HG03342 (cell line): ENCODE data around the gene CYS1.
"Not testable (repeated sequence)": the region's sequence is repeated elsewhere in the genome, so short reads cannot be mapped to it uniquely, and the experiment has no call there.

Source experiments
- ATAC-seq: cut with Tn5 transposase; IDR thresholded peaks from one replicate; pipeline ENCODE4 v1.9.1; 2021; ENCODE audit warnings: mild to moderate bottlenecking, moderate library complexity; ENCODE audit not compliant: unreplicated experiment

Gene CYS1

GRCh38 chr2:10032746-10033105 is 47.5 kb downstream of the CYS1 start:
- no peak for ATAC-seq

GRCh38 chr2:10031886-10032745 is 48.1 kb downstream of the CYS1 start:
- no peak for ATAC-seq

DNA sequence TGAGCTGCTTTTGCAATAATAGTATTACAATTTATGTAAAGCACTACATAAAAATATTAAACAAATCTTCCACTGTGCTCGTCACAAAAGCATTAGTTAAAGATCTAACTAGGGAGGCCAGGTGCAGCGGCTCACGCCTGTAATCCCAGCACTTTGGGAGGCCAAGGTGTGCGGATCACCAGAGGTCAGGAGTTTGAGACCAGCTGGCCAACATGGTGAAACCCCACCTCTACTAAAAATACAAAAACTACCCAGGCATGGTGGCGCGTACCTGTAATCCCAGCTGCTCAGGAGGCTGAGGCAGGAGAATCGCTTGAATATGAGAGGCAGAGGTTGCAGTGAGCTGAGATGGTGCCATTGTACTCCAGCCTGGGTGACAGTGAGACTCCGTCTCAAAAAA is 49.4 kb downstream of the CYS1 start:
- not testable (repeated sequence) for ATAC-seq

DNA sequence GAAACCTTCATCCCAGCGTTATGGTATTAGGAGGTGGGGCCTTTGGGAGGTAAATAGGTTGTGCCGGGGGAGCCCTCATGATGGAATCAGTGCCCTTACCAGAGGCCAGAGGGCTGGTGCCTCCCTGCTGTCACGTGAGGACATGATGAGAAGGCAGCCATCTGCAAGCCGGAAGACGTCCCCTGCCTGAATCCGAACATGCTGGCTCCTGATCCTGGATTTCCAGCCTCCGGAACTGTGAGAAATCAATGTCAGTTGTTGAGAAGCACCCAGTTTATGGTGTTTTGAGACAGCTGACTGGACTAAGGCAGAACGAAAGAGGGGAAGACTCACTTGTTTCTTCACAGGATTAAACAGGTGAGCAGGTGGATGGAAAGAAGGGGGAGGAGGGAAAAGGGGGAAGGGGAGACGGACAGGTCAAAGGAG is 49.9 kb downstream of the CYS1 start:
- ATAC-seq: no peak

GRCh38 chr2:10029875-10030223 is 50.4 kb downstream of the CYS1 start:
- no peak for ATAC-seq

DNA sequence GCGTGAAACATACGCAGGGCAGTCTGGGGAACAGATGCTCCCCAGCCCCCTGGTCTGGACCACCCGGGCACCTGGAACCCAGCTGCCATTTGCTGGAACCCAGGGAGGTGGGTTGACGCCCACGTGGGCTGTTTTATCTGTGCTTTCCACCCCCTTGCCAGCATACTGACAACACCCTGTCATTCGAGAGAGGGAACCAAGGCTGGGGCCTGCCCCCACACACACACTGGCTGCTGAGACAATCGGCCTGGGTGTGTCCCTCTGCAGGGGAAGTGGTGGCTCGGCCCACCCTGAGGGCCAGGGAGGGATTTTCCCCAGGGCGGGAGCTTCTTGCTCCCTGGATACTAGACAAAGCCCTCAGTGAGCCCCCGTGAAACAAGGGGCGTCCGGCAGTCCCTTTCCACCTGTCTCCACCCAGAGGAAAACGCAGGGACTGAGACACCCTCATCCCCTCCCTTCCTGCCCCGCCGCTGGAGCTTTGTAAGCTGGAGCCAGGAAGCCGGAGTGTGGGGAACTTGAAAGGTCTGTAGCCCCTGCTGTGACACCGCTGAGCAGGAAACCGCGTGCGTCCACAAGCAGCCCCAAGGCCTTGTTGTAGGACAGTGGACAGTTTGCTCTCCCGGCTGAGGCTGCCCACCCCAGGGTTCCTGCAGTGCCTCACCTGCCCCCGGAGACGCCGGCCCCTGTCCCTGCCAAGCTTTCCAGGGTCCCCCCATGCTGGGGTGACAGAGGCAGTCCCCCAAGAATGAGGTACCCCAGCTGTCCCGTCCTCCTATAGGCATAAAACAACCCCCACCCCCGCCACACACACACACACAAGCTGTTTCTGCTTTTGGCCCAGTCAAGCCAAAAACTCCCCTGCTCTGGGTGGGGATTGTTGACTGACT is 51.0 kb downstream of the CYS1 start:
- ATAC-seq: peak; percentile 72

GRCh38 chr2:10028407-10028987 is 51.7 kb downstream of the CYS1 start:
- ATAC-seq: no peak

- ATAC-seq: no peak
These were observed 52.4 kb downstream of the CYS1 start for GRCh38 chr2:10027660-10028330.

- no peak for ATAC-seq
These were observed 53.2 kb downstream of the CYS1 start for GRCh38 chr2:10026940-10027569.

- ATAC-seq: no peak
These were observed 57.1 kb downstream of the CYS1 start for GRCh38 chr2:10022966-10023662.

DNA sequence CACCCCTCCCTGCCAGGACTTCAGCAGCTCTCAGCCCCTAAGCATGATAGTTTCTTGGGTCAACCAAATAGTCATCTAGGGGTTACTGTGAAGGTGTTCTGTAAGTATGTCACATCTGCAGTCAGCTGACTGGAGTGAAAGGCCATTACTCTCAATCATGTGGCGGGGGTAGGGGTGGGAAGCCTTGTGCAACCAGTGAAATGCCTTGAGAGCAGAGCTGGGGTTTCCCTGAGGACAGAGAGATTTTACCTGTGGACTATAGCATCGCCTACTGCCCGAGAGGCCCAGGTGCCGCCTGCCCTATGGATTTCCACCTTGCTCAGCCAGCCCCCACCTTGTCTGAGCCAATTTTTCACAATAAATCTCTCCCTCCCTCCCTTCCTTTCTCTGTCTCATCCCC is 57.8 kb downstream of the CYS1 start:
- ATAC-seq: no peak

- no peak for ATAC-seq
These were observed 58.2 kb downstream of the CYS1 start for GRCh38 chr2:10022041-10022421.

GRCh38 chr2:10019602-10020400 is 60.4 kb downstream of the CYS1 start:
- no peak for ATAC-seq

DNA sequence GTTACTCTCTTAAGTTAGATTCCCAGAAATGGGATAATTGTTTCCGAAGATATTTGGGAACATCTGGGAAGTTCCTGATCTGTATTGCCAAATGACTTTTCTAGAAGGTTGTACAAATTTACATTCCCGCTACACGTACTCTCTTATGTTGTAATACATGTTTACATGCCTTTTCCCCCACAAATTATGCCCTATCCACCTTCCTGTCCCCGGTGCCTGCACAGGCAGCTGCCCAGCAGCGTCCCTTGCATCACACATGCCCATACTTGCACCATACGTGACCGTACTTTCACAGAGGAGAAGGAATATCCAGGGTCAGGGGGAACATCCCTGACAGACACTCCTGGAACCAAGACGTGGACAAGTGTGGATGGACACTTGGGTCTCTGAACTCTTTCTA is 61.0 kb downstream of the CYS1 start:
- no peak for ATAC-seq

DNA sequence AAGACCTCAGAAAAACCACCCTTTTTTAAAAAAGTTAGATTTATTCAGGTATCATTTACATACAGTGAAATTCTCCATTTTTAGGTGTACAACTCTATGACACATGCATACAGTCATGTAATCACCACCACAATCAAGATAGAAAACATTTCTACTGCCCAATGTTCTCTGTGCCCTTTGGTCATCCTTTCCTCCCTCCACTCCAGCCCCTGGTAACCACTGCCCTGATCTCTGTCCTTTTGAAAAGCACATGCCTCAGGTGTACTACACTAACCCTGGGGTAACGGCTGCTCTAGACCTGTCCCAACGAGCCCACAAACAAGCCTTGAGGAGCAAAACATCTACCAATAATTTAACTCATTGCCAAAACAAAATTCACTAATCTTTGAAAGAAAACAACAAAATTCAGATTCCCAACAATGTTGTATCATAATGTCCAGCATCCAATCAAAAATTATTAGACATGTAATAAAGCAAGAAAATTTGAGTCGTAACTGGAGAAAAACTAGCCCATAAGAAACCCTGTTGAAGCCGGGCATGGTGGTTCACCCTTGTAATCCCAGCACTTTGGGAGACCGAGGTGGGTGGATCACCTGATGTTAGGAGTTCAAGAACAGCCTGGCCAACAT is 62.8 kb downstream of the CYS1 start:
- no peak for ATAC-seq

GRCh38 chr2:10016802-10017258 is 63.4 kb downstream of the CYS1 start:
- ATAC-seq: no peak

DNA sequence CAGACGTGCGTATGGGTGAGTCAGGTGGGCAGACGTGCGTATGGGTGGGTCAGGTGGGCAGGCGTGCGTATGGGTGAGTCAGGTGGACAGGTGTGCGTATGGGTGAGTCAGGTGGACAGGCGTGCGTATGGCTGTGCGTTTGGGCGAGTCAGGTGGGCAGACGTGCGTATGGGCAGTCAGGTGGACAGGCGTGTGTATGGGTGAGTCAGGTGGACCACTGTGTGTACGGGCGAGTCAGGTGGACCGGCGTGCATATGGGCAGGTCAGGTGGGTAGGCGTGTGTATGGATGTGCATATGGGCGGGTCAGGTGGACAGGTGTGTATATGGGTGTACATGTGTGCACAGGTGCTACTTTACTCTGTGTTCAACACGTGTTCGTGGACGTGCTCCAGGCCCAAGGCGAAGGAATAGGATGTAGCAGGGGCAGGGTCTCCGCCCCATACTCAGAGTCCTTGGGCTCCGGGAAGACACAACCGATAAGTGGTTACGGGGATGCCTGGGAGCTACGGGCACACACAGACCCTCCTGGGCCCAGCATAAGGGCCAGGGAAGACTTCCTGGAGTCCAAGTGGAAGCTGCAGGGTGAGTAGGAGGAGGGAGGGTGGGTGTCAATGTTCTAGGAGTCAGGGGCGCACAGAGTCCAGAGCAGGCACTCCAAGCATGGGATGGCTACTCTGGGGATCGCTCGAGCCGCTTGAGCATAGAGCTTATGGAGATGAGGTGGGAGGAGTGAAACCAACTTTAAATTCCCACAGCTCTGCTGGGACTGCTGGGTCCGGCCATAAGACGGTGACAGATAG is 64.0 kb downstream of the CYS1 start:
- ATAC-seq: no peak
